Cardiac fibroblast (primary cell): ENCODE results near the gene GRPEL2.

Experiments used
- DNase-seq, 2 donors: peaks; one replicate each; pipeline versions ENCODE4 v3.0.0 to v3.0.0-alpha.2; 2010; ENCODE audit warnings: low read depth in 2 of 2
- H3K4me3 ChIP-seq, 2 donors: replicated peaks in 1 of 2; 1 replicate in 1 of 2; 2 replicates in 1 of 2; pipeline ENCODE4 v1.5.1; 2011; ENCODE audit warnings: low read depth in 2 of 2, low read length in 2 of 2, mild to moderate bottlenecking in 2 of 2, moderate library complexity in 1 of 2
- TF ChIP-seq, protein P1 (sequence below): IDR thresholded peaks from one replicate; pipeline ENCODE4 v1.5.1; 2011; ENCODE audit warnings: low read depth, mild to moderate bottlenecking, low read length, inconsistent platforms

The GRPEL2 gene

DNA sequence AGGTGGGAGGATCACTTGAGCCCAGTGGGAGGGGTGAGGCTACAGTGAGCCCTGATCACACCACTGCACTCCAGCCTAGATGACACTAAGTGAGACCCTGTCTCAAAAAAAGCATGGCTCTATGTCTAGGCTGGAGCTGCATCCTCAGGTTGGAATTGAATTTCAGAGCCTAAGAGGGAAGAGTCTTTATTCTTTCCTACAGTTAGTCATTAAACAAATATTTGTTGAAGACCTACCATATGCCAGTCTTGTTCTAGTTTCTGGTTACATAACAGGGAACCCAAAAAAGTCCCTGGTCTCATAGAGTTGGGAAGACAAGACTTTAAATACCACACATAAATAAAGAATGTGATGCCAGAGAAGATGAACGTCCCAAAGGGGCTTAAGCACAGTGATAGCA is 6.9 kb upstream of the GRPEL2 start:
- DNase-seq, result no peak
- H3K4me3 ChIP-seq, result no peak overlapping the region
- TF ChIP-seq, protein P1, sequence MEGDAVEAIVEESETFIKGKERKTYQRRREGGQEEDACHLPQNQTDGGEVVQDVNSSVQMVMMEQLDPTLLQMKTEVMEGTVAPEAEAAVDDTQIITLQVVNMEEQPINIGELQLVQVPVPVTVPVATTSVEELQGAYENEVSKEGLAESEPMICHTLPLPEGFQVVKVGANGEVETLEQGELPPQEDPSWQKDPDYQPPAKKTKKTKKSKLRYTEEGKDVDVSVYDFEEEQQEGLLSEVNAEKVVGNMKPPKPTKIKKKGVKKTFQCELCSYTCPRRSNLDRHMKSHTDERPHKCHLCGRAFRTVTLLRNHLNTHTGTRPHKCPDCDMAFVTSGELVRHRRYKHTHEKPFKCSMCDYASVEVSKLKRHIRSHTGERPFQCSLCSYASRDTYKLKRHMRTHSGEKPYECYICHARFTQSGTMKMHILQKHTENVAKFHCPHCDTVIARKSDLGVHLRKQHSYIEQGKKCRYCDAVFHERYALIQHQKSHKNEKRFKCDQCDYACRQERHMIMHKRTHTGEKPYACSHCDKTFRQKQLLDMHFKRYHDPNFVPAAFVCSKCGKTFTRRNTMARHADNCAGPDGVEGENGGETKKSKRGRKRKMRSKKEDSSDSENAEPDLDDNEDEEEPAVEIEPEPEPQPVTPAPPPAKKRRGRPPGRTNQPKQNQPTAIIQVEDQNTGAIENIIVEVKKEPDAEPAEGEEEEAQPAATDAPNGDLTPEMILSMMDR, result no peak

DNA sequence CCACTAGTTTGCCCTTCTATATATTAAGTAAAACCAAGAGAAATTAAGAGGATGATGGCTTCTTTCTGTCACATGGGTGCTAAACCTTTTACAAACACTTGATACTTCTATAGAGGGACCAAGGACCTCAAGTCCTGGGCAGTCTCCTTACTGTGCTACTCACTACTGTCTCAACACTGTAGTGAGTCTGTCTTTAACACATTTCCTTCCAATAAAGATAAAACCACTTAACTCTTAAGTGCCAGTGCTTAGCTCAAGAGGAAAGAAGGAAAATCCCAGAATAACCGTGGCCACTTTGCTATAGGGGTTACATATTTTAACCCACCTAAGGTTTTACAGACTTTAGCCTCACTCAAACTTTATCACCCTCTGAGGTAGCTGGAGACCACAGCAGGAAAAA is 4.4 kb upstream of the GRPEL2 start:
- no peak overlapping the region for H3K4me3 ChIP-seq
- TF ChIP-seq, protein P1, result no peak
- DNase-seq, result no peak

DNA sequence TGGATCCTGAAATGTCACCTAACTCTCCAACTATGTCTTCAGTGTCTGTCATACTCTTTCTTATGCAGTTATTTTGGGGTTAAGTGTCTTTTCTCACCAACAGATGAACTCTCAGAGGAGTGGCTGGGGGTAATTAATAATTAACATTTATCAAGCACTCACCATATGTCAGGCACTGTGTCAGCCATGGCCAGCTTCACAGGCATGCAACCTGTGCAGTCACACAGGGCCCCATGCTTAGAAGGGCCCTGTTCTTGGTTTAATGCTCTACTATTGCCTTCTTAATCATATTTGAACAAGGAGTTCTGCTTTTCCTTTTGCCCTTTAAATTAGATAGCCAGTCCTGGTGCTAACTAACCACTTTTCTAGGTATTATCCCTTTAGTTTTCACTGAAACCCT is 3.4 kb upstream of the GRPEL2 start:
- no peak overlapping the region for H3K4me3 ChIP-seq
- DNase-seq, result no peak
- TF ChIP-seq, protein P1, result no peak

DNA sequence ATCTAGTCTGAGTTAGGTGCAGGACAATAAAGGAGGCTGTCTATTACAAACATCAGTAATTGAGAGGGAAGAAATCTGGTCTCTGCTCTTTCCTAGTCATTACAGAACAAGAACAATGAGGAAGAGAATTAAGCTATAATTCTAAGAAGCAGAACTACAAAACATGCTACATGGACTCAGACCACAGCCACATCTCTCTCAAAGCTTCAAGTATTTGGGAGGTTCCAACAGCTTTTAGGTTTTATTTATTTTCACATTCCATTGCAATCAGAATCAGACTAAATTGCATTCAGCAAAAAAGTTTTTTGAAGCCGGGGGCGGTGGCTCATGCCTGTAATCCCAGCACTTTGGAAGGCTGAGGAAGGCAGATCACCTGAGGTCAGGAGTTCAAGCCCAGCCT is 1.1 kb upstream of the GRPEL2 start:
- no peak for DNase-seq
- H3K4me3 ChIP-seq, result no peak overlapping the region
- TF ChIP-seq, protein P1, result no peak

DNA sequence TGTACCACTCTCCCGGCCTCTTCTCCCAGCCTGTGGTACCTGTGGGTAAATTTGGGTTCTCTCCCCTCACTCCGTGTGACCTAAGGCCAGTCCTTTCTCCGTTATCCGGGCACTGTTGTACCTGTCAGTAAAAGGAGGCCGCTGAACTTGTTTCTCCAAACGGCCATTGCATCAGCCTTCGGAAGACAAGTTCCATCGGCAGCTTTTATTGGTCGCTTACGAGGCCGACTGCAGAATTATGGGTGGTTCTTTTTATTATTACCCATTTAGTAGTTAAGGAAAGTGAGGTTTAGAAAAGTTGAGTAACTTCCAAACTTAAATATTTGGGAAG is 558 bp downstream of the GRPEL2 start:
- TF ChIP-seq, protein P1, result no peak
- peak; percentile 55 to 56 for DNase-seq

DNA sequence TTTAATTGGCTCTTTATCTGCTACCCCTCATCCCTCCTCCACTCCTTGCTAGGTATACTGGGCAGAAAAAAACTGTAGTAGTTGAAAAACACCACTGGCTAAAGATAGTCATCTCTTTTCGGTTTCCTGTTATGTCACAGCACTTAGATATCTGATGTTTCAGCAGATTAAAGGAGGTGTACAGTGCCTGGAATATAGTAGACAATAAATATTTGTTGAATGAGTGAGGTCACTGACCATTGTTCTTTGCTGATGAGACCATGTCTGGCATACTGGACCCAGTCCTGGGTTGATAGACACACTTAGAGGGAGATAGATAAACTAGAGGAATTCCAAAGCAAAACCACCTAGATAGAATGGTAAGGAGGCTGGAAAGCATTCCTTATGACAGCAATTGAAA is 3.2 kb downstream of the GRPEL2 start:
- H3K4me3 ChIP-seq, result no peak overlapping the region
- DNase-seq, result peak in 1 of 2 donors; percentile 30
- TF ChIP-seq, protein P1, result no peak

More for the DNA sequence above, 558 bp downstream of the GRPEL2 start:
- peak overlapping the region; percentile 85 to 100 for H3K4me3 ChIP-seq

DNA sequence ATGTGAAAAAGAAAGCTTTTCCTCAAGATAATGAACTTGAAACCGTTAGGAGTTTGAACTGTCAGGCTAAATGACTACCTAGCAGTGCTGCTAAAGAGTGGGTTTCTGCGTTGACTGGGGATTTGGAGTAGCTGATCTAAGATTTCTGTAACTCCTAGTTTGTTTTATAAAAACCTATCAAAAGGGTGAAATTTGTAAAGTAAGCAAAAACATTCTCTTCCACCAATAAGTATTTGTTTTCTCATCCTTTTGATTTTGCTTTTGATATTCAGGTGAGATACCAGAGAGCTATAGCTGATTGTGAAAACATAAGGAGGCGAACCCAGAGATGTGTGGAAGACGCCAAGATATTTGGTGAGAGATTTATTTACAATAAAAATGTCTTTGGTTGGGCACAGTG is 4.1 kb downstream of the GRPEL2 start:
- TF ChIP-seq, protein P1, result no peak
- DNase-seq, result no peak
- no peak overlapping the region for H3K4me3 ChIP-seq
